Prostate gland (tissue), 2 donors: ENCODE measurements around the gene RFT1.

Experiments
- CTCF ChIP-seq, 4 experiments: fragments of 200-600 bp in 2 of 4; fragments of 450-650 bp in 2 of 4; sonication (generic) in 2 of 4; IDR thresholded peaks; 1 replicate in 3 of 4; 2 replicates in 1 of 4; pipeline ENCODE4 v1.5.1; 2016 to 2019; ENCODE audit warnings: antibody characterized with exemption in 4 of 4, mild to moderate bottlenecking in 2 of 4, moderate library complexity in 2 of 4
- POLR2A ChIP-seq: fragments of 450-650 bp; IDR thresholded peaks from one replicate; pipeline ENCODE4 v1.6.1; 2016; ENCODE audit warnings: antibody characterized with exemption, mild to moderate bottlenecking
- POLR2AphosphoS5 ChIP-seq: sonication (generic); formaldehyde crosslinking; IDR thresholded peaks from one replicate; pipeline ENCODE4 v1.6.1; 2017; ENCODE audit warnings: antibody characterized with exemption

GRCh38 chr3:53154881-53155285, 24.6 kb upstream of the RFT1 start:
- TF ChIP-seq POLR2A (no peak), POLR2AphosphoS5 (no peak), CTCF (IDR thresholded peaks at IDR 0.05) (no peak)
